ENCODE data around the gene TCF3.

DNA sequence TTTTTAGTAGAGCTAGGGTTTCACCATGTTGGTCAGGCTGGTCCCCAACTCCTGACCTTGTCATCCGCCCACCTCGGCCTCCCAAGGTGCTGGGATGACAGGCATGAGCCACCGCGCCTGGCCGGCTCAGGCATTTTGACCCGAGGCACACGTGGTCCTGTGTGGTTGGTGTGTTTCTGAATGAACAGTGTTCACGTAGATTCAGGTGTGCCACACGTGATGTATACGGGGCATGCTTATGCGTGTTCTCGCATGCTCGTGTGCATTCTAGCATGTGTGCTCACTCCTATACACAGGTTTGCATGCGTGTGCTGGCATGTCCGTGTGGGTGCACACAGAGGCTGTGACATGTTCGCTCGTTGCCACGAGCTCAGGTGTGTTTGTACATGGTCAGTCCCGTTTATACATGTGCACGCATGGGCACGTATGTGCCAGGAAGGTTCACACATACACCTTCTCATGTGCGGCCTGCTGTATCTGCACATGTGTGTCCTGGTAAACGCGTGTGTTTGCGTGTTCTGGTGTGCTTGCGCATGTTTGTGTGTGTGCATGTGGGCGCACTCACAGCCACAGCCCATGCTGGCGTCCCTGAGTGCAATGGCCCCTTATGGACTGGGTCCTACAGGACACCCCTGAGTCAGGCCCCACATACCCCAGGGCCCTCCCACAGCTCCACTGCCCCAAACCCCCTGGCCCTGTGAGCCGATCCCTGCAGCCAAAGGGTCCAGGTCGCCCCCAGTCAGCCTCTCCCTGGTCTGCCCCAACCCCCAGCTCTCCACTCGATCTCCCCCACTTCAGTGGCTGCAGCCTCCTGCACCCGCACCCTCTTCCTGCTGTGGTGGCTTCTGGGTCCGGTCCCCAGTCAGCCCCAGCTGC lies 20.6 kb upstream of the TCF3 start:
- TF ChIP-seq, protein P1, sequence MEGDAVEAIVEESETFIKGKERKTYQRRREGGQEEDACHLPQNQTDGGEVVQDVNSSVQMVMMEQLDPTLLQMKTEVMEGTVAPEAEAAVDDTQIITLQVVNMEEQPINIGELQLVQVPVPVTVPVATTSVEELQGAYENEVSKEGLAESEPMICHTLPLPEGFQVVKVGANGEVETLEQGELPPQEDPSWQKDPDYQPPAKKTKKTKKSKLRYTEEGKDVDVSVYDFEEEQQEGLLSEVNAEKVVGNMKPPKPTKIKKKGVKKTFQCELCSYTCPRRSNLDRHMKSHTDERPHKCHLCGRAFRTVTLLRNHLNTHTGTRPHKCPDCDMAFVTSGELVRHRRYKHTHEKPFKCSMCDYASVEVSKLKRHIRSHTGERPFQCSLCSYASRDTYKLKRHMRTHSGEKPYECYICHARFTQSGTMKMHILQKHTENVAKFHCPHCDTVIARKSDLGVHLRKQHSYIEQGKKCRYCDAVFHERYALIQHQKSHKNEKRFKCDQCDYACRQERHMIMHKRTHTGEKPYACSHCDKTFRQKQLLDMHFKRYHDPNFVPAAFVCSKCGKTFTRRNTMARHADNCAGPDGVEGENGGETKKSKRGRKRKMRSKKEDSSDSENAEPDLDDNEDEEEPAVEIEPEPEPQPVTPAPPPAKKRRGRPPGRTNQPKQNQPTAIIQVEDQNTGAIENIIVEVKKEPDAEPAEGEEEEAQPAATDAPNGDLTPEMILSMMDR (IDR thresholded peaks at IDR 0.05), result no peak
- TF ChIP-seq POLR2A (IDR thresholded peaks at IDR 0.05) (no peak), EP300 (IDR thresholded peaks at IDR 0.05) (no peak)
